Mucosa of gallbladder (tissue), 1 donor: ENCODE data around the gene PLEKHA7. TPM values are rescaled to one million over a fixed set of nuclear protein-coding genes. Genes with fewer than 3 reads are reported as not detected.
"Not testable (repeated sequence)": the region's sequence is repeated elsewhere in the genome, so short reads cannot be mapped to it uniquely, and the experiment has no call there.

Experiments used
- DNase-seq: peaks from one replicate; pipeline ENCODE4 v3.0.0-alpha.2; 2020; ENCODE audit warnings: low spot score
- total RNA-seq: library from RNA; stranded (reverse); gene quantifications from one replicate; pipeline ENCODE4 v1.2.1, GENCODE V29; 2021
- donor health status: DM: no; HTN: no; CAD: no.

PLEKHA7 gene
- total RNA-seq, 1 donor from 2014 or later, result 60.9 TPM

- no peak for DNase-seq
Measured at GRCh38 chr11:16880184-16880801, 133.9 kb downstream of the PLEKHA7 start.

- DNase-seq, result no peak
Measured at GRCh38 chr11:16879690-16880089, 134.5 kb downstream of the PLEKHA7 start.

GRCh38 chr11:16876837-16877236 is 137.4 kb downstream of the PLEKHA7 start:
- DNase-seq, result no peak

GRCh38 chr11:16876053-16876752 is 138.0 kb downstream of the PLEKHA7 start:
- no peak for DNase-seq

- DNase-seq, result no peak
Measured at GRCh38 chr11:16874275-16874975, 139.8 kb downstream of the PLEKHA7 start.

GRCh38 chr11:16873289-16873688 is 140.9 kb downstream of the PLEKHA7 start:
- DNase-seq, result no peak

- no peak for DNase-seq
Measured at GRCh38 chr11:16871368-16871767, 142.8 kb downstream of the PLEKHA7 start.

- DNase-seq, result no peak
Measured at GRCh38 chr11:16867097-16867496, 147.1 kb downstream of the PLEKHA7 start.

- not testable (repeated sequence) for DNase-seq
Measured at GRCh38 chr11:16864428-16864827, 149.8 kb downstream of the PLEKHA7 start.

- no peak for DNase-seq
Measured at GRCh38 chr11:16863389-16863788, 150.8 kb downstream of the PLEKHA7 start.

- no peak for DNase-seq
Measured at GRCh38 chr11:16862726-16863125, 151.5 kb downstream of the PLEKHA7 start.

GRCh38 chr11:16861862-16862261 is 152.4 kb downstream of the PLEKHA7 start:
- no peak for DNase-seq

GRCh38 chr11:16860617-16861016 is 153.6 kb downstream of the PLEKHA7 start:
- no peak for DNase-seq

GRCh38 chr11:16859651-16860050 is 154.6 kb downstream of the PLEKHA7 start:
- DNase-seq, result no peak

GRCh38 chr11:16857186-16857585 is 157.0 kb downstream of the PLEKHA7 start:
- DNase-seq, result no peak

GRCh38 chr11:16856022-16856471 is 158.2 kb downstream of the PLEKHA7 start:
- no peak for DNase-seq

- DNase-seq, result no peak
Measured at GRCh38 chr11:16854979-16855378, 159.2 kb downstream of the PLEKHA7 start.

GRCh38 chr11:16853859-16854258 is 160.4 kb downstream of the PLEKHA7 start:
- DNase-seq, result no peak

- no peak for DNase-seq
Measured at GRCh38 chr11:16853266-16853665, 160.9 kb downstream of the PLEKHA7 start.

- no peak for DNase-seq
Measured at GRCh38 chr11:16846305-16846704, 167.9 kb downstream of the PLEKHA7 start.

- DNase-seq, result no peak
Measured at GRCh38 chr11:16844268-16844771, 169.9 kb downstream of the PLEKHA7 start.

- DNase-seq, result no peak
Measured at GRCh38 chr11:16843294-16843693, 170.9 kb downstream of the PLEKHA7 start.

GRCh38 chr11:16841984-16842383 is 172.2 kb downstream of the PLEKHA7 start:
- no peak for DNase-seq
